MCF 10A (cell line): ENCODE measurements around the gene ERC2. TPM values are rescaled to one million over a fixed set of nuclear protein-coding genes. Genes with fewer than 3 reads are reported as not detected.

Experiments used
- BruUV-seq: library from RNA; stranded (reverse); fragments of 400-500 nt; replicated peaks from 2 replicates; lab custom pipeline; 2021; lab: Mats Ljungman, UMichigan
- CTCF ChIA-PET: fragments of 300-600 bp; sonication (Branson Sonifier 250); formaldehyde crosslinking; extraction: SDS; loops from one replicate; lab custom pipeline; 2021; ENCODE audit warnings: antibody characterized with exemption, inconsistent platforms; lab: Yijun Ruan, JAX
- POLR2A ChIA-PET: fragments of 300-600, 350-650 bp; sonication (Branson Sonifier 250); formaldehyde crosslinking; extraction: SDS; loops from one replicate; lab custom pipeline; 2020; ENCODE audit warnings: antibody characterized with exemption, inconsistent platforms; lab: Yijun Ruan, JAX
- DNase-seq: peaks from one replicate; pipeline ENCODE4 v3.0.0-alpha.2; 2018; ENCODE audit not compliant: unreplicated experiment
- H3K27ac Mint-ChIP-seq: one replicate; pipeline ENCODE4 v1.8.0; 2022; ENCODE audit warnings: mild to moderate bottlenecking, low read depth, mixed read lengths; ENCODE audit not compliant: unreplicated experiment
- H3K27me3 Mint-ChIP-seq: one replicate; pipeline ENCODE4 v1.8.0; 2022; ENCODE audit warnings: mixed read lengths; ENCODE audit not compliant: insufficient read depth, unreplicated experiment
- H3K36me3 Mint-ChIP-seq: one replicate; pipeline ENCODE4 v1.8.0; 2022; ENCODE audit warnings: mild to moderate bottlenecking, moderate library complexity, mixed read lengths; ENCODE audit not compliant: insufficient read depth, unreplicated experiment
- H3K4me1 Mint-ChIP-seq: one replicate; pipeline ENCODE4 v1.8.0; 2022; ENCODE audit warnings: mixed read lengths; ENCODE audit not compliant: insufficient read depth, unreplicated experiment
- H3K4me3 Mint-ChIP-seq: one replicate; pipeline ENCODE4 v1.8.0; 2022; ENCODE audit warnings: mild to moderate bottlenecking, moderate library complexity, mixed read lengths; ENCODE audit not compliant: unreplicated experiment
- H3K9me3 Mint-ChIP-seq: one replicate; pipeline ENCODE4 v1.8.0; 2022; ENCODE audit warnings: mixed read lengths; ENCODE audit not compliant: unreplicated experiment
- CTCF ChIP-seq: fragments of 200-600 bp; IDR thresholded peaks from one replicate; pipeline ENCODE4 v1.8.0; 2022; ENCODE audit warnings: antibody characterized with exemption, mild to moderate bottlenecking; ENCODE audit not compliant: unreplicated experiment
- intact Hi-C: fragments of 100-400 bp; cut with micrococcal nuclease; formaldehyde crosslinking; loops from 2 replicates; pipeline ENCODE4 v1.14.1; 2022
- microRNA-seq: library from miRNA; unstranded; fragments of <30 nt; microRNA quantifications from one replicate; pipeline ENCODE4 v1.2.0, GENCODE V29; 2022
- total RNA-seq: library from RNA; stranded (reverse); gene quantifications from 2 replicates; pipeline ENCODE4 v1.2.3, GENCODE V29; 2022

The ERC2 gene
- total RNA-seq, 1 experiment from 2014 or later = 0.42 TPM

- no peaks in the 10 kb centered on the region for H3K9me3 Mint-ChIP-seq
- H3K27ac Mint-ChIP-seq = no peak overlapping the region
- CTCF ChIA-PET = interaction anchor here (0.9 to 1.0 kb wide), 2 partner anchors 11 to 614 kb away, joined by 3 to 5 read pairs; no protein-coding TSS in a partner anchor
- no TSS peak for BruUV-seq
- DNase-seq = no peak
- peaks cover 10% of the 10 kb centered on the region for H3K36me3 Mint-ChIP-seq
- intact Hi-C loops = loop anchor here (5.0 kb wide), 1 partner anchor 134 kb away; no protein-coding TSS in a partner anchor
- TF ChIP-seq CTCF = no peak
- peaks cover 18% of the 10 kb centered on the region for H3K4me1 Mint-ChIP-seq
- no peak overlapping the region for H3K4me3 Mint-ChIP-seq
- POLR2A ChIA-PET = no interaction called here
- no peaks in the 10 kb centered on the region for H3K27me3 Mint-ChIP-seq
Observed at GRCh38 chr3:55466526-55466925, 1001.7 kb downstream of the ERC2 start.

GRCh38 chr3:55461896-55462295 lies 1006.4 kb downstream of the ERC2 start:
- BruUV-seq = no TSS peak
- CTCF ChIA-PET = interaction anchor here (1.4 kb wide), 1 partner anchor 9 kb away, joined by 5 read pairs; no protein-coding TSS in a partner anchor

GRCh38 chr3:55459838-55460237 lies 1008.4 kb downstream of the ERC2 start:
- no peak for TF ChIP-seq CTCF
- Mint-ChIP-seq H3K27ac (no peak overlapping the region), H3K36me3 (peaks cover 4% of the 10 kb centered on the region), H3K4me1 (peaks cover 11% of the 10 kb centered on the region), H3K4me3 (no peak overlapping the region), H3K27me3 (no peaks in the 10 kb centered on the region), H3K9me3 (no peaks in the 10 kb centered on the region)
- BruUV-seq = no TSS peak
- intact Hi-C loops = no loop called here
- CTCF ChIA-PET = interaction anchor here (0.6 to 0.7 kb wide), 2 partner anchors 24 to 256 kb away, joined by 3 read pairs; no protein-coding TSS in a partner anchor
- POLR2A ChIA-PET = no interaction called here
- no peak for DNase-seq

More at GRCh38 chr3:55461896-55462295, 1006.4 kb downstream of the ERC2 start:
- Mint-ChIP-seq H3K4me1 (peaks cover 11% of the 10 kb centered on the region), H3K4me3 (no peak overlapping the region), H3K36me3 (peaks cover 4% of the 10 kb centered on the region), H3K9me3 (no peaks in the 10 kb centered on the region), H3K27ac (no peak overlapping the region), H3K27me3 (no peaks in the 10 kb centered on the region)
- intact Hi-C loops = no loop called here
- POLR2A ChIA-PET = no interaction called here
- no peak for TF ChIP-seq CTCF
- DNase-seq = peak; percentile 85

Small RNA genes within 50 kb of the gene (microRNA-seq; reads per million reads assigned to microRNA genes)
- not detected for gene MIR3938

Other genes starting within 250 kb of the ERC2 start
- gene CCDC66, start 88.7 kb upstream of the ERC2 start, total RNA-seq = 28.6 and 34.5 TPM in 2 replicates
- 77.3 and 77.7 TPM in 2 replicates for gene TASOR, start 214.8 kb upstream of the ERC2 start, total RNA-seq